Tibial nerve (tissue), 4 donors: ENCODE measurements around the gene RFFL. TPM values are rescaled to one million over a fixed set of nuclear protein-coding genes. Genes with fewer than 3 reads are reported as not detected.

Experiments used
- DNase-seq, 2 donors: peaks; one replicate each; pipeline ENCODE4 v3.0.0-alpha.2; 2019; ENCODE audit warnings: low spot score in 2 of 2
- H3K27ac ChIP-seq, 4 donors: fragments of 200-600 bp; sonication (generic) in 3 of 4; one replicate each; pipeline ENCODE4 v1.5.1; 2017 to 2019; ENCODE audit warnings: mild to moderate bottlenecking in 1 of 4
- H3K27me3 ChIP-seq, 2 donors: fragments of 200-600 bp; sonication (generic) in 1 of 2; one replicate each; pipeline versions ENCODE4 v1.5.1 to v1.6.0; 2017 to 2019
- H3K36me3 ChIP-seq, 3 donors: fragments of 200-600 bp; sonication (generic); one replicate each; pipeline ENCODE4 v1.5.1; 2018 to 2019
- H3K4me1 ChIP-seq, 4 donors: fragments of 200-600 bp; sonication (generic) in 3 of 4; one replicate each; pipeline ENCODE4 v1.5.1; 2017 to 2019
- H3K4me3 ChIP-seq, 4 donors: fragments of 200-600 bp; sonication (generic) in 3 of 4; one replicate each; pipeline ENCODE4 v1.5.1; 2017 to 2019; ENCODE audit warnings: mild to moderate bottlenecking in 1 of 4, moderate library complexity in 1 of 4
- H3K9me3 ChIP-seq, 4 donors: fragments of 200-600 bp; sonication (generic) in 3 of 4; one replicate each; pipeline ENCODE4 v1.5.1; 2017 to 2019
- CTCF ChIP-seq, 5 experiments: fragments of 200-600 bp in 3 of 5; fragments of 450-650 bp in 2 of 5; sonication (generic) in 3 of 5; IDR thresholded peaks; one replicate each; pipeline ENCODE4 v1.5.1; 2016 to 2019; ENCODE audit warnings: antibody characterized with exemption in 5 of 5, mild to moderate bottlenecking in 3 of 5, moderate library complexity in 2 of 5
- EP300 ChIP-seq, 2 donors: sonication (generic); formaldehyde crosslinking; IDR thresholded peaks; one replicate each; pipeline ENCODE4 v1.6.1; 2017; ENCODE audit warnings: antibody characterized with exemption in 2 of 2, mild to moderate bottlenecking in 1 of 2
- POLR2A ChIP-seq, 2 donors: fragments of 450-650 bp; IDR thresholded peaks; one replicate each; pipeline ENCODE4 v1.6.1; 2017; ENCODE audit warnings: antibody characterized with exemption in 2 of 2, mild to moderate bottlenecking in 2 of 2, moderate library complexity in 2 of 2
- WGBS, 2 donors: methylation state at CpG; one replicate each; pipeline ENCODE4 v1.1.5; 2018; 5-methylcytosine and 5-hydroxymethylcytosine counted together
- total RNA-seq, 4 donors: library from RNA; depleted of rRNA; stranded (reverse); fragments of >200 nt; gene quantifications; one replicate each; pipeline ENCODE4 v1.1.0, GENCODE V29; 2016

Gene RFFL
- total RNA-seq, 4 donors from 2014 or later = 10.8 to 41.3 (median 17.2) TPM

GRCh38 chr17:35064516-35065215, 1.2 kb upstream of the RFFL start:
- H3K4me3 ChIP-seq = no peak overlapping the region
- TF ChIP-seq EP300 (IDR thresholded peaks at IDR 0.05) (no peak), POLR2A (IDR thresholded peaks at IDR 0.05) (no peak), CTCF (IDR thresholded peaks at IDR 0.05) (no peak)
- H3K36me3 ChIP-seq = peaks cover 0 to 7% (median 0%) of the 10 kb centered on the region in 3 donors
- H3K4me1 ChIP-seq = peaks cover 0 to 22% (median 16%) of the 10 kb centered on the region in 4 donors
- H3K9me3 ChIP-seq = no peaks in the 10 kb centered on the region
- H3K27me3 ChIP-seq = no peaks in the 10 kb centered on the region
- WGBS, 2 donors = 83 to 87% methylated on average over 3 of the region's 3 CpGs
- H3K27ac ChIP-seq = peak overlapping the region; percentile 45 to 84 (median 82)
- DNase-seq = no peak

- no peak overlapping the region for H3K4me3 ChIP-seq
- peak overlapping the region in 2 of 4 donors; percentile 83 to 84 for H3K27ac ChIP-seq
- 91 to 95% methylated on average over 3 of the region's 3 CpGs for WGBS, 2 donors
- no peaks in the 10 kb centered on the region for H3K27me3 ChIP-seq
- no peaks in the 10 kb centered on the region for H3K9me3 ChIP-seq
- peaks cover 0 to 22% (median 16%) of the 10 kb centered on the region in 4 donors for H3K4me1 ChIP-seq
- peaks cover 0 to 7% (median 0%) of the 10 kb centered on the region in 3 donors for H3K36me3 ChIP-seq
- TF ChIP-seq EP300 (IDR thresholded peaks at IDR 0.05) = no peak
- no peak for TF ChIP-seq POLR2A (IDR thresholded peaks at IDR 0.05)
- no peak for TF ChIP-seq CTCF (IDR thresholded peaks at IDR 0.05)
- no peak for DNase-seq
Measured at GRCh38 chr17:35062308-35062707, 1.2 kb downstream of the RFFL start.

GRCh38 chr17:35057332-35057915, 6.1 kb downstream of the RFFL start:
- Histone ChIP-seq H3K36me3 (peaks cover 0 to 7% (median 0%) of the 10 kb centered on the region in 3 donors), H3K4me3 (no peak overlapping the region), H3K27me3 (no peaks in the 10 kb centered on the region), H3K4me1 (peaks cover 0 to 11% (median 6%) of the 10 kb centered on the region in 4 donors), H3K9me3 (no peaks in the 10 kb centered on the region), H3K27ac (no peak overlapping the region)
- TF ChIP-seq EP300 (IDR thresholded peaks at IDR 0.05) (no peak), POLR2A (IDR thresholded peaks at IDR 0.05) (no peak), CTCF (IDR thresholded peaks at IDR 0.05) (no peak)
- DNase-seq = no peak
- WGBS, 2 donors = 97% methylated on average over 1 of the region's 1 CpG

- H3K4me1 ChIP-seq = peaks cover 0 to 24% (median 19%) of the 10 kb centered on the region in 4 donors
- no peaks in the 10 kb centered on the region for H3K36me3 ChIP-seq
- H3K27ac ChIP-seq = no peak overlapping the region
- no peak for DNase-seq
- 84 to 86% methylated on average over 3 of the region's 3 CpGs for WGBS, 2 donors
- no peak for TF ChIP-seq CTCF (IDR thresholded peaks at IDR 0.05)
- no peak for TF ChIP-seq POLR2A (IDR thresholded peaks at IDR 0.05)
- no peak for TF ChIP-seq EP300 (IDR thresholded peaks at IDR 0.05)
- H3K4me3 ChIP-seq = no peak overlapping the region
- no peaks in the 10 kb centered on the region for H3K27me3 ChIP-seq
- no peaks in the 10 kb centered on the region for H3K9me3 ChIP-seq
Measured at GRCh38 chr17:35056013-35056412, 7.5 kb downstream of the RFFL start.

GRCh38 chr17:35053204-35053603, 10.3 kb downstream of the RFFL start:
- WGBS, 2 donors = 87 to 94% methylated on average over 1 of the region's 1 CpG
- peaks cover 0 to 32% (median 25%) of the 10 kb centered on the region in 4 donors for H3K4me1 ChIP-seq

More at GRCh38 chr17:35053204-35053603, 10.3 kb downstream of the RFFL start:
- Histone ChIP-seq H3K27ac (no peak overlapping the region), H3K9me3 (no peaks in the 10 kb centered on the region), H3K4me3 (no peak overlapping the region), H3K36me3 (no peaks in the 10 kb centered on the region), H3K27me3 (no peaks in the 10 kb centered on the region)
- no peak for TF ChIP-seq POLR2A (IDR thresholded peaks at IDR 0.05)
- no peak for TF ChIP-seq EP300 (IDR thresholded peaks at IDR 0.05)
- no peak for TF ChIP-seq CTCF (IDR thresholded peaks at IDR 0.05)
- DNase-seq = no peak
